Sigmoid colon (tissue), 7 donors: ENCODE measurements around the gene ATXN7. TPM values are rescaled to one million over a fixed set of nuclear protein-coding genes. Genes with fewer than 3 reads are reported as not detected.

Experiments
- DNase-seq: peaks from one replicate; pipeline ENCODE4 v3.0.0-alpha.2; 2019
- H3K27ac ChIP-seq, 4 donors: fragments of 200-600 bp; sonication (generic); one replicate each; pipeline ENCODE4 v1.5.1; 2016 to 2019; ENCODE audit warnings: mild to moderate bottlenecking in 1 of 4
- H3K27me3 ChIP-seq, 3 donors: fragments of 200-600 bp; sonication (generic); one replicate each; pipeline ENCODE4 v1.5.1; 2019; ENCODE audit warnings: mild to moderate bottlenecking in 1 of 3
- H3K36me3 ChIP-seq, 4 donors: fragments of 200-600 bp; sonication (generic); one replicate each; pipeline ENCODE4 v1.5.1; 2016 to 2019
- H3K4me1 ChIP-seq, 4 donors: fragments of 200-600 bp; sonication (generic); one replicate each; pipeline ENCODE4 v1.5.1; 2017 to 2019
- H3K4me3 ChIP-seq, 4 donors: fragments of 200-600 bp; sonication (generic); one replicate each; pipeline ENCODE4 v1.5.1; 2017 to 2019; ENCODE audit warnings: mild to moderate bottlenecking in 2 of 4, moderate library complexity in 1 of 4
- H3K9me3 ChIP-seq, 4 donors: fragments of 200-600 bp in 3 of 4; sonication (generic) in 3 of 4; one replicate each; pipeline versions ENCODE4 v1.5.1 to v1.6.1; 2013 to 2019
- CTCF ChIP-seq, 4 experiments: fragments of 450-650 bp in 3 of 4; fragments of 200-600 bp in 1 of 4; IDR thresholded peaks; one replicate each; pipeline ENCODE4 v1.5.1; 2016 to 2019; ENCODE audit warnings: antibody characterized with exemption in 4 of 4, mild to moderate bottlenecking in 3 of 4, moderate library complexity in 2 of 4
- EP300 ChIP-seq, 4 donors: sonication (generic); formaldehyde crosslinking; IDR thresholded peaks; one replicate each; pipeline ENCODE4 v1.6.1; 2017; ENCODE audit warnings: antibody characterized with exemption in 4 of 4
- POLR2A ChIP-seq, 2 donors: fragments of 450-650 bp; IDR thresholded peaks; one replicate each; pipeline ENCODE4 v1.6.1; 2016; ENCODE audit warnings: antibody characterized with exemption in 2 of 2, mild to moderate bottlenecking in 2 of 2, moderate library complexity in 2 of 2
- POLR2AphosphoS5 ChIP-seq, 4 donors: sonication (generic); formaldehyde crosslinking; IDR thresholded peaks; one replicate each; pipeline ENCODE4 v1.6.1; 2017; ENCODE audit warnings: antibody characterized with exemption in 4 of 4
- WGBS, 2 donors: extraction: QIAGEN DNeasy Blood & Tissue Kit; methylation state at CpG; one replicate each; pipeline ENCODE4 v1.1.7; 2013; 5-methylcytosine and 5-hydroxymethylcytosine counted together
- intact Hi-C: fragments of 100-400 bp; cut with DNase I; formaldehyde crosslinking; loops from one replicate; pipeline ENCODE4 v1.15.1; 2023
- polyA plus RNA-seq, 3 donors: library from polyadenylated mRNA; stranded (reverse); fragments of 200-250 nt; gene quantifications; one replicate each; pipeline ENCODE4 v1.2.3, GENCODE V29; 2013
- total RNA-seq, 4 donors: library from RNA; depleted of rRNA; stranded (reverse); fragments of >200 nt; gene quantifications; one replicate each; pipeline ENCODE4 v1.1.0, GENCODE V29; 2016
- donor health status: healthy with polysubstance abuse.
- donor health status: Bipolar disorder and iron deficiency.
- donor health status: healthy.

ATXN7 gene
- total and polyA plus RNA-seq, 7 donors: 2.1 to 32.7 (median 17.8) TPM

DNA sequence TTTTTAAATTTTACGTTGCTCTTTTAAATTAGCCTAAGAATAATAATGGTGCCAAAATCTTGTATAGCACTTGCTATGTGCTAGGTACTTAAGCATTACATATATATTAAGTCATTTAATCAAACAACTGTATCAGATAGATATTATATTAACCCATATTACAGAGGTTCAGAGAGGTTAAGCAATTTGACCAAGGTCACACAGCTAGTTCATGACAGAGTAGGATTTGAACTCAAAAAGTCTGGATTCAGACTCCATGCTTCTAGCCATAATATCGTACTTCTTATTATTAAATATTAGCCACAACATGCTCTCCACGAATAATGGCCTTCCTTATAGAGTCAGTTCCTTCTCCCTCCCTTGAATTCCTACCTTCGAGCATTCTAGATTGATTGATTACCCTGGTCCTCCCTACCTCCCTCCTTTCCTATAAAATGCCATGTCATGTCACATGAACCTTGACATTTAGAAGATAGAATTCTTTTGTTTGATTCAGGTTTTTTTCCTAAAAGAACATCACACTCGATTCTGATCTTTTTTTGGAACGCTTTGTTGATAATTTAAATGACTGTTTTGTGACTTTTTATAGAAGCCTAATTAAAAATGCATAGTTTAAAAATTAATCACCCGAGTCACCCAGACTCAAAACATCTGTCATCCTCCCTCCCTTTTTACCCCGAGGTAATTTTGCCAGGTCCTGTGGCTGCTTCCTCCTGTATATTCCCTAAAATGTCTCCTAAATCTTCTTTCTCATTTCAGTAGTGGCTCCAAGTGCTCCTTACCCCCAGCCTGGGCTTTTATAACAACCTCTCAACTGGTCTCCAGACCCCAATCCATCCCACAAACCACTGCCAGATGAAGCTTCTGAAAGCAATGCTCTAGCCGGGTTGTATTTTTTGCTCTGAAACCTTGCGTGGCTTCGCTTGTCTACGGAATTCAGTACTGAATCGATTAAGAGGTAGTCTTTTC is 168.2 kb downstream of the ATXN7 start:
- H3K36me3 ChIP-seq: no peaks in the 10 kb centered on the region
- no peak overlapping the region for H3K4me3 ChIP-seq
- no peaks in the 10 kb centered on the region for H3K27me3 ChIP-seq
- peak overlapping the region in 3 of 4 donors; percentile 41 to 55 (median 51) for H3K27ac ChIP-seq
- no peak for TF ChIP-seq EP300 (IDR thresholded peaks at IDR 0.05)
- no peak for TF ChIP-seq POLR2AphosphoS5 (IDR thresholded peaks at IDR 0.05)
- TF ChIP-seq CTCF (IDR thresholded peaks at IDR 0.05): no peak
- no peak for TF ChIP-seq POLR2A (IDR thresholded peaks at IDR 0.05)
- WGBS, 2 donors: 73 to 75% methylated on average over 13 of the region's 13 CpGs
- intact Hi-C loops: loop anchor here (5.0 to 10.0 kb wide), 3 partner anchors 113 to 230 kb away; no protein-coding TSS in a partner anchor
- H3K9me3 ChIP-seq: no peaks in the 10 kb centered on the region
- H3K4me1 ChIP-seq: peaks cover 0 to 30% (median 12%) of the 10 kb centered on the region in 4 donors
- DNase-seq: no peak

- Histone ChIP-seq H3K9me3 (no peaks in the 10 kb centered on the region), H3K27me3 (no peaks in the 10 kb centered on the region), H3K27ac (peak overlapping the region in 3 of 4 donors; percentile 41 to 55 (median 51)), H3K4me3 (no peak overlapping the region), H3K4me1 (peaks cover 0 to 30% (median 12%) of the 10 kb centered on the region in 4 donors), H3K36me3 (no peaks in the 10 kb centered on the region)
- WGBS, 2 donors: 78 to 86% methylated on average over 2 of the region's 2 CpGs
- TF ChIP-seq CTCF (IDR thresholded peaks at IDR 0.05): no peak
- no peak for TF ChIP-seq POLR2AphosphoS5 (IDR thresholded peaks at IDR 0.05)
- TF ChIP-seq POLR2A (IDR thresholded peaks at IDR 0.05): no peak
- TF ChIP-seq EP300 (IDR thresholded peaks at IDR 0.05): no peak
- no peak for DNase-seq
- intact Hi-C loops: loop anchor here (5.0 to 10.0 kb wide), 3 partner anchors 112 to 229 kb away; no protein-coding TSS in a partner anchor
Observed at GRCh38 chr3:64033069-64033468, 169.4 kb downstream of the ATXN7 start.

DNA sequence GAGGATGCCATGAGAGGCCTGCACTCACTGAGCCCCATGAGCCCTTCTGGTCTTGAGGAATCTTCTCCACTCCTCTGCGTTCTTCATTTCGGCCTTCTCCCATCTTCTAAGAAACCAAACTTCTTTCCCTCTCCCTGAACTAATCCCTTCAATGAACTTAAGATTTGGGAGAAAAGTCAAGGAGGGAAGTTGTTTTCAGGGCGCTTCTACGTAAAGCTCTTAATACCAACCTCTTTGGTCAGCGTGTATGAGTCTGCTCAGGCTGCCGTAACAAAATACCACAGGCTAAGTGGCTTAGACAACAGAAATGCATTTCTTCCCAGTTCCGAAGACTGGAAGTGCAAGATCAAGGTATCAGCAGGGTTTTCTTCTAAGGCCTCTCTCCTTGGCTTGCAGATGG is 173.4 kb downstream of the ATXN7 start:
- no peak for TF ChIP-seq CTCF (IDR thresholded peaks at IDR 0.05)
- no peak for TF ChIP-seq POLR2AphosphoS5 (IDR thresholded peaks at IDR 0.05)
- TF ChIP-seq EP300 (IDR thresholded peaks at IDR 0.05): no peak
- TF ChIP-seq POLR2A (IDR thresholded peaks at IDR 0.05): no peak
- 96% methylated on average over 7 of the region's 7 CpGs for WGBS, 2 donors
- intact Hi-C loops: loop anchor here (10.0 kb wide), 1 partner anchor 108 kb away; no protein-coding TSS in a partner anchor

DNA sequence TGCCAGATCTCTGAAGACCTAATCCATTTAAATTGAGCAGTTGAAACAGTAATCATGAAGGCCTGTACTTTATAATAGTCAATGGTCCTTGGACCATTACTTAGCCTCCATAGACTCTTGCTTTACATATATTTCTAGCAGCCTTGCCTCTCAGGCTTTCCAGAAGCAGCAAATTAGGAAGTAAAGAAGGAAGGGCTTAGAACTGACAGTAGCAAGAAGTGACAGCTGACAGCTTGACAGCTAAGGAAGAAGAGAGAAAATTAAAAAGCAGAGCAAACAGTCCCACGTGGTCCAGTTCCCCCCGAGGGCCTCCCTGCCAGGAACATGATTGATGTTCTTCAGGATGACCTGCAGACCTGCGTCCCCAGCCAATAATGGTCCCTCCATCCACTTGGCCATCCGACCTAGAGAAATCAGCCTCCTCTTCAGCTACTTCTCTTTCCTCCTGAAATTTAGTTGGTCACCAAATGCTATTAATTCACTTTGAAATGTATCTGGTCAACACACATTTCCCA is 174.6 kb downstream of the ATXN7 start:
- no peaks in the 10 kb centered on the region for H3K36me3 ChIP-seq
- no peak for TF ChIP-seq EP300 (IDR thresholded peaks at IDR 0.05)
- no peak for TF ChIP-seq POLR2AphosphoS5 (IDR thresholded peaks at IDR 0.05)
- TF ChIP-seq CTCF (IDR thresholded peaks at IDR 0.05): no peak
- no peak for TF ChIP-seq POLR2A (IDR thresholded peaks at IDR 0.05)
- WGBS, 2 donors: 51 to 69% methylated on average over 4 of the region's 4 CpGs
- no peak overlapping the region for H3K27ac ChIP-seq
- H3K4me1 ChIP-seq: peaks cover 0 to under 1% (median 0%) of the 10 kb centered on the region in 4 donors
- no peaks in the 10 kb centered on the region for H3K27me3 ChIP-seq
- H3K9me3 ChIP-seq: no peaks in the 10 kb centered on the region
- DNase-seq: no peak
- no peak overlapping the region for H3K4me3 ChIP-seq
- intact Hi-C loops: loop anchor here (10.0 kb wide), 1 partner anchor 106 kb away; no protein-coding TSS in a partner anchor

More for the DNA sequence above, 173.4 kb downstream of the ATXN7 start:
- Histone ChIP-seq H3K36me3 (no peaks in the 10 kb centered on the region), H3K9me3 (no peaks in the 10 kb centered on the region), H3K27ac (no peak overlapping the region), H3K4me1 (peaks cover 0 to 12% (median 3%) of the 10 kb centered on the region in 4 donors), H3K4me3 (no peak overlapping the region), H3K27me3 (no peaks in the 10 kb centered on the region)
- no peak for DNase-seq
